H9 (cell line): Measurements from ENCODE around the gene LDB2. TPM values are rescaled to one million over a fixed set of nuclear protein-coding genes. Genes with fewer than 3 reads are reported as not detected.

ENCODE experiments used
- DNase-seq: peaks from one replicate; pipeline ENCODE4 v3.0.0-alpha.2; 2017
- H2AFZ ChIP-seq: one replicate; pipeline ENCODE4 v1.6.1; 2013; ENCODE audit warnings: mild to moderate bottlenecking, low read length, control low read depth, moderate library complexity
- H2AK5ac ChIP-seq: 2 replicates; pipeline ENCODE4 v1.6.1; 2013; ENCODE audit warnings: low read length, control low read depth, mixed read lengths; ENCODE audit not compliant: insufficient read length
- H2BK120ac ChIP-seq: one replicate; pipeline ENCODE4 v1.6.1; 2013; ENCODE audit warnings: low read depth, mild to moderate bottlenecking, low read length, control low read depth, inconsistent platforms; ENCODE audit not compliant: poor library complexity, severe bottlenecking
- H2BK12ac ChIP-seq: 2 replicates; pipeline ENCODE4 v1.6.1; 2013; ENCODE audit warnings: low read length, control low read depth, mixed read lengths, low read depth; ENCODE audit not compliant: insufficient read length
- H2BK15ac ChIP-seq: 2 replicates; pipeline ENCODE4 v1.6.1; 2013; ENCODE audit warnings: low read depth, low read length, control low read depth
- H2BK20ac ChIP-seq: one replicate; pipeline ENCODE4 v1.6.1; 2013; ENCODE audit warnings: low read depth, mild to moderate bottlenecking, low read length, control low read depth, inconsistent platforms; ENCODE audit not compliant: poor library complexity, severe bottlenecking
- H2BK5ac ChIP-seq: 2 replicates; pipeline ENCODE4 v1.6.1; 2013; ENCODE audit warnings: low read length, control low read depth, mixed read lengths; ENCODE audit not compliant: insufficient read length
- H3K14ac ChIP-seq: 2 replicates; pipeline ENCODE4 v1.6.1; 2013; ENCODE audit warnings: low read length, control low read depth; ENCODE audit not compliant: insufficient read depth
- H3K18ac ChIP-seq: 2 replicates; pipeline ENCODE4 v1.6.1; 2013; ENCODE audit warnings: low read depth, mild to moderate bottlenecking, mixed read lengths, low read length, control low read depth; ENCODE audit not compliant: insufficient read length
- H3K23ac ChIP-seq: 2 replicates; pipeline ENCODE4 v1.6.1; 2013; ENCODE audit warnings: low read length, control low read depth, mixed read lengths, low read depth; ENCODE audit not compliant: insufficient read length
- H3K23me2 ChIP-seq: 2 replicates; pipeline ENCODE4 v1.6.1; 2013; ENCODE audit warnings: low read depth, mild to moderate bottlenecking, mixed read lengths, low read length, control low read depth; ENCODE audit not compliant: insufficient read length, poor library complexity, severe bottlenecking
- H3K27ac ChIP-seq: 2 replicates; pipeline ENCODE4 v1.5.1; 2013; ENCODE audit warnings: low read length, control low read depth, mixed read lengths, low read depth; ENCODE audit not compliant: insufficient read length
- H3K27me3 ChIP-seq: 2 replicates; pipeline ENCODE4 v1.6.1; 2013; ENCODE audit warnings: low read length, control low read depth, inconsistent platforms; ENCODE audit not compliant: insufficient read depth
- H3K4ac ChIP-seq: 2 replicates; pipeline ENCODE4 v1.6.1; 2013; ENCODE audit warnings: low read depth, mild to moderate bottlenecking, control low read depth, inconsistent platforms, low read length, moderate library complexity
- H3K4me1 ChIP-seq: 2 replicates; pipeline ENCODE4 v1.6.1; 2013; ENCODE audit warnings: low read length, control low read depth, inconsistent platforms; ENCODE audit not compliant: insufficient read depth
- H3K4me2 ChIP-seq: 2 replicates; pipeline ENCODE4 v1.6.1; 2013; ENCODE audit warnings: low read length, control low read depth, mixed read lengths; ENCODE audit not compliant: insufficient read length, insufficient read depth
- H3K56ac ChIP-seq: 2 replicates; pipeline ENCODE4 v1.6.1; 2013; ENCODE audit warnings: low read depth, mild to moderate bottlenecking, mixed read lengths, low read length, control low read depth; ENCODE audit not compliant: insufficient read length
- H3K79me1 ChIP-seq: 2 replicates; pipeline ENCODE4 v1.6.1; 2013; ENCODE audit warnings: low read depth, mild to moderate bottlenecking, moderate library complexity, low read length, control low read depth, inconsistent platforms; ENCODE audit not compliant: insufficient read depth, poor library complexity, severe bottlenecking
- H3K79me2 ChIP-seq: 2 replicates; pipeline ENCODE4 v1.6.1; 2013; ENCODE audit warnings: low read length, control low read depth, inconsistent platforms; ENCODE audit not compliant: insufficient read depth
- H3K9ac ChIP-seq: 2 replicates; pipeline ENCODE4 v1.6.1; 2013; ENCODE audit warnings: low read length, control low read depth, mixed read lengths; ENCODE audit not compliant: insufficient read length; ENCODE audit errors: extremely low read depth
- H3K9me3 ChIP-seq: one replicate; pipeline ENCODE4 v1.6.1; 2013; ENCODE audit warnings: low read depth, low read length, inconsistent platforms; ENCODE audit not compliant: control insufficient read depth
- H3T11ph ChIP-seq: one replicate; pipeline ENCODE4 v1.6.1; 2013; ENCODE audit warnings: mild to moderate bottlenecking, low read length, control low read depth, inconsistent platforms
- H4K20me1 ChIP-seq: one replicate; pipeline ENCODE4 v1.6.1; 2013; ENCODE audit not compliant: control insufficient read depth, insufficient read length, insufficient read depth
- H4K5ac ChIP-seq: 2 replicates; pipeline ENCODE4 v1.6.1; 2013; ENCODE audit warnings: low read depth, mild to moderate bottlenecking, mixed read lengths, low read length, control low read depth; ENCODE audit not compliant: insufficient read length
- H4K8ac ChIP-seq: replicated peaks from 2 replicates; pipeline ENCODE4 v1.6.1; 2013; ENCODE audit warnings: low read length, control low read depth, mixed read lengths, low read depth; ENCODE audit not compliant: insufficient read length
- H4K91ac ChIP-seq: 2 replicates; pipeline ENCODE4 v1.6.1; 2013; ENCODE audit warnings: low read depth, mild to moderate bottlenecking, moderate library complexity, mixed read lengths, low read length, control low read depth; ENCODE audit not compliant: insufficient read length
- H3K27ac Mint-ChIP-seq, 3 experiments: 2 replicates in 2 of 3; 3 replicates in 1 of 3; pipeline ENCODE4 v1.8.0; 2020 to 2021; ENCODE audit warnings: mixed read lengths in 3 of 3, mild to moderate bottlenecking in 1 of 3, moderate library complexity in 1 of 3
- H3K27me3 Mint-ChIP-seq: 2 replicates; pipeline ENCODE4 v1.8.0; 2021; ENCODE audit warnings: low read depth, mild to moderate bottlenecking, moderate library complexity, mixed read lengths
- H3K36me3 Mint-ChIP-seq, 3 experiments: 2 replicates in 2 of 3; 3 replicates in 1 of 3; pipeline ENCODE4 v1.8.0; 2020 to 2021; ENCODE audit warnings: low read depth in 3 of 3, mixed read lengths in 3 of 3; ENCODE audit not compliant: insufficient read depth in 1 of 3
- H3K4me1 Mint-ChIP-seq, 2 experiments: 2 replicates each; pipeline ENCODE4 v1.8.0; 2020; ENCODE audit warnings: mixed read lengths in 2 of 2
- H3K4me3 Mint-ChIP-seq, 2 experiments: 2 replicates in 1 of 2; 3 replicates in 1 of 2; pipeline ENCODE4 v1.8.0; 2020 to 2021; ENCODE audit warnings: mild to moderate bottlenecking in 2 of 2, mixed read lengths in 2 of 2, moderate library complexity in 1 of 2
- H3K9me3 Mint-ChIP-seq, 2 experiments: 2 replicates in 1 of 2; 3 replicates in 1 of 2; pipeline ENCODE4 v1.8.0; 2020; ENCODE audit warnings: mild to moderate bottlenecking in 2 of 2, mixed read lengths in 2 of 2, moderate library complexity in 1 of 2
- CTCF ChIP-seq: fragments of 200-600 bp; sonication (generic); conservative IDR thresholded peaks from 3 replicates; pipeline ENCODE4 v1.8.0; 2021; ENCODE audit warnings: antibody characterized with exemption, mild to moderate bottlenecking
- WGBS: extraction: QIAGEN DNeasy Blood & Tissue Kit; methylation state at CpG from one replicate; pipeline ENCODE4 v1.1.7; 2013; ENCODE audit warnings: missing lambda C conversion rate, low lambda C conversion rate, mixed read lengths; ENCODE audit not compliant: insufficient read length; ENCODE audit errors: extremely low coverage; 5-methylcytosine and 5-hydroxymethylcytosine counted together
- total RNA-seq: library from RNA; stranded (reverse); gene quantifications from 2 replicates; pipeline ENCODE4 v1.2.1, GENCODE V29; 2021

LDB2 gene
- total RNA-seq, 1 experiment from 2014 or later = 22.5 TPM

- Histone ChIP-seq H3K27ac (no peak overlapping the region), H3K18ac (no peak overlapping the region), H2BK120ac (no peak overlapping the region), H3K79me1 (no peaks in the 10 kb centered on the region), H3K4me2 (no peak overlapping the region), H3K4ac (no peak overlapping the region), H2BK5ac (no peak overlapping the region), H4K91ac (no peak overlapping the region), H3K9ac (no peak overlapping the region), H3K23ac (no peak overlapping the region), H3K56ac (no peak overlapping the region), H2AFZ (no peak overlapping the region), H2BK12ac (no peak overlapping the region), H2BK15ac (no peak overlapping the region), H3K14ac (no peak overlapping the region), H3K27me3 (no peaks in the 10 kb centered on the region), H3K9me3 (no peaks in the 10 kb centered on the region), H3K4me1 (peaks cover 6% of the 10 kb centered on the region), H3K23me2 (no peaks in the 10 kb centered on the region), H4K20me1 (no peaks in the 10 kb centered on the region), H4K5ac (no peak overlapping the region), H3T11ph (no peak overlapping the region), H2AK5ac (no peak overlapping the region), H2BK20ac (no peak overlapping the region), H4K8ac (no peak overlapping the region), H3K79me2 (0 out of 2 replicates have a peak, but pooled peaks cover 2% of the 10 kb centered on the region)
- no CpG with 5 or more reads among the region's 6 CpGs for WGBS
- Mint-ChIP-seq H3K4me1 (peaks cover 46 to 53% of the 10 kb centered on the region in 2 experiments), H3K9me3 (no peaks in the 10 kb centered on the region), H3K27me3 (no peaks in the 10 kb centered on the region), H3K27ac (peak overlapping the region; percentile 3 to 37 (median 11); a peak in 2 of 7 replicates), H3K36me3 (peaks cover 5 to 9% (median 5%) of the 10 kb centered on the region in 3 experiments; a peak in 6 of 7 replicates), H3K4me3 (no peak overlapping the region)
- TF ChIP-seq CTCF = no peak
- DNase-seq = no peak
Observed at GRCh38 chr4:16732741-16733140, 165.7 kb downstream of the LDB2 start.
